ENCODE results near the gene USH2A.
A peak's percentile ranks its signal among the peaks of the same experiment; 100 is the strongest.

USH2A gene

DNA sequence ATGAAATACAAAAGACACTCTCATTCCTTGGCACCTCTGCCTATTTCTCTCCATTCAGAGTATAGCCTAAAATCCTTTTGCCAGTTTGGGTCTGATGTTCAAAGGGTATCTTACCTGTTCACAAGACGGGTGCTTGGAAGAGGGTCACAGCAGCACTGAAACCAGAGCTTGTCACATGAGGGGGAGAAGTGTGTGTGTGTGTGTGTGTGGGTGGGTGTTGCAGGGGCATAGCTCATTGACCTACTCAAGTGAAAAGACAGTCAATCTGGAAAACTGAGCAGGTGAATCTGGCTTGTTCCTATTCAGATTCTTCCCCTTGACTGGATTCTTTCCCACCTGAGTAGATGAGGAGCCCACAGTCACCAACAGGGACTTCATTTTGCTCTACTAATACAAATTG is 792.2 kb downstream of the USH2A start:
- DNase-seq = no peak

DNA sequence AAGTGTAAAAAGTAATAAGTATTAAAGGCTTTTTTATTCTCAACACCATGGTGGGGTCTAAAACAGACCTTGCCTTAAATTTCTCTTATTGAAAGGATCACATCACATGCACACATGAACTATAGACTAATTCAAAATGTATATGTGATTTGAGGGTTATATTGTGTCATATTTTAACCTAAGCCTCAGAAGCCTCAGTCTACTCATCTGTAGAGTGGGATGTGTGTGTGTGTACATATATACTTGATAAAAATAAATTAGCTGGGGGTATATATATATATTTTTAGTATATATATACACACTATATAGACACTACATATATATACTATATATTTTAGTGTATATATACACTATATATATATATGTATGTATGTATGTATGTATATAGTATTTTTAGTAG is 797.3 kb downstream of the USH2A start:
- DNase-seq = no peak

DNA sequence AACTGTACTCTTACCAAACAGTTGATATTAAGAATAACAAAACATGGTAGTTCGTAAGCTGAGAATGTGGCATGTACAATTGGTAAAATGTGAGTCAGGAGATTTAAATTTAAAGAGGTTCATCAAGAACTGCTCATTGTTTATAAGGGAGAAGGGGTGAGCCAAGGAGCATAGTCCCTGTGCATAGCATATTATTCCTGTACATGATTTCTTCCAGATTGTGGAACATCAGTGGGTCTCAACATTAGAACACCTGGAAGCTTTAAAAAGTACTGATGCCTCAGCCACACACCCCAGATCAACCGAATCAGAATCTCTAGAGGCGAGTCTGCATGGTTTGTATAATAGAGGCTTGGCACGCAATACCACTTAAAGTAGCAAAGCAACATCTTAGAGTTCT is 800.1 kb downstream of the USH2A start:
- no peak for DNase-seq

DNA sequence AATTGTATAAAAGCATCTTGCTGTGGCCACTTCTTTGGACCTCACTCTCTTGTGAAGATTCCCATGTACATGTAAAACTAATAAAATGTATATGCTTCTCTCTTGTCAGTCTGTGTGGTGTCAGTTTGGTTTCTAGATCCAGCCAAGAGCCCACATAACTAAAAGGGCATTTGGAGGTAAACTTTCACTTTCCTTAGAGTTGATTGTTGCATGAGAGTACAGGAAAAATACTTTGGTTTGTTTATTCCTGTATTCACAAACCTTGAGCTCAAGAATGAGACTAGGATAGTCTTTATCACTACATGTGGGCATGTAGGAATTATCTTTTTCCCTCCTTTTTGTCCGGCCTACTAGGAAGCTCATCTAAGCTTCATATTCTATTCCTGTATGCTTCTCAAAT is 805.3 kb downstream of the USH2A start:
- no peak for DNase-seq

DNA sequence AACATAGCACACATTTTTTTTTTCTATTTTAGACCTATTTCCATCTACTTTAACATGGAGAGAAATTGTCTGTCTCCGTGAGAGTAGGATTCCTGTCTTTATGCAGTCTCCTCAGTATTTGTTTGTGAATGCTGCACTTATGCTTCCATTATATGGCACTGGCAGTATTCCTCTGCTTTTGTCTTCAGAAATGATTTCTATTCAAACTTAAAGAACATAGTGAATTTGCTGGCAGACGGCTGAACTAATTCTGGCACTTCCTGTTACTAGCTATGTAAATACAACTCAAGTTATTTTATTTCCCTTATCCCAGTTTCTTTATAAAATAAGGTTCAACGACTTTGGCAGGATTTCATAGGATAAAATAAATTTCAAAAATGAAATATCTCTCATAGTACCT is 810.9 kb downstream of the USH2A start:
- no peak for DNase-seq

DNA sequence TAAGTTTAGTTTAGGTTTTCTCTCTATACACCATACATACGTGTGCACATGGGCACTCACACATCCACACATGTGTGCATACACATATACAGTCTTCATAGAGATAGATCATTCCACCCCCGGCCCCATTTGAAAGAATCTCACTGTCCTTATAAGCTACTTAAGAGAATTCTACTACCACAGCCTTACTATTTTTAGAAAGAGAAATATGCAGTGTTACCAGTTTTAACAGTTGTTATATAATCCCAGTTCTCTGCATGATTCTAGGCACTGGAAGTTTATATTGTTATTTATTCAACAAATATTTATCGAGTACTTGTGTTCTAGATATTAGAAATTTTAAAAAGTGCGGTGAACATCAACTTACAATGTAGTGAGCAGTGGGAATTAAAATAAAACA is 814.6 kb downstream of the USH2A start:
- no peak for DNase-seq

DNA sequence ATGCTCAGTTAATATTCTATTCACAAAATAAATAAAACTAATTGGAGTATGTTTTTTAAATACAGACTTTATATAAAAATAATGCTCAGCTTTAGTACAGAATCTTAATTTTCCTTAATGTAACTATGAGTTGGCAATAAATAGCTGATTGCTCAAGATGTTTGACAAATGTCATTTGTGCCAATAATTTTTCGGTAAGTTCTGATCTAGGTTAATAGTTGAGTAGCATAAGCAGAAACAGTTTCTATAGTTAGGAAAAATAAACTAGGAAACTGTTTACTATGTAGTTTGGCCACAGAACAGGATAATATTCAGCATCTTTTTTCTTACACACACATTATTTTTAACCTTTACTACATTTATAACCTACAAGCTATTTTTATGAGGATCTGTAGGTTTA is 815.8 kb downstream of the USH2A start:
- no peak for DNase-seq

DNA sequence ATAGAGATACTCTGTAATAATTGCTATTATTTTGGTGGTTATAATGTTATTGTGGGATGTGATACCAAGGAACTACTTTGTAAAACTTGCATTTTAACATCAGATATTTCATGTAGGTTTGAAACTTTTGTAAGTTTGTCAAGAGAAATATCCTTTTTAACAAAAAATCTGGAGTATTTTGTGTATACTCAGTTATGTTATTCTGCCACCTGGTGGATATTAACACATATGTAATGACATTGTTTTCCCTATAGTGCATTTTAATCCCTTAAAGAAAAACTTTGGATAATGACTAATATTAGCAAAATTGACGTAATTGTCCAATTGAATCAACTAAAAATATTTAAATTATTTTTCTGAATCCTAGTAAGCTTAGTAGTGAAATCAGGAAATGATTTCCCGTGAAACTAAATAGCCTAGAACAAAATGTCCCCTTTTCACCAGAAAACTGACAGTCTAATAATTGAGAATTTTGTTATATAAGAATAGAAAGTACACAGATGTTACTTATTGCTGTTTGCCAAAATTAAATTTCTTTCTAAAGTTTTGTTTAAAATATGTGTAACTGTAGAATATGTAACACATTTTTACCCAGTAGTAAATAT is 816.6 kb downstream of the USH2A start:
- DNase-seq = no peak

DNA sequence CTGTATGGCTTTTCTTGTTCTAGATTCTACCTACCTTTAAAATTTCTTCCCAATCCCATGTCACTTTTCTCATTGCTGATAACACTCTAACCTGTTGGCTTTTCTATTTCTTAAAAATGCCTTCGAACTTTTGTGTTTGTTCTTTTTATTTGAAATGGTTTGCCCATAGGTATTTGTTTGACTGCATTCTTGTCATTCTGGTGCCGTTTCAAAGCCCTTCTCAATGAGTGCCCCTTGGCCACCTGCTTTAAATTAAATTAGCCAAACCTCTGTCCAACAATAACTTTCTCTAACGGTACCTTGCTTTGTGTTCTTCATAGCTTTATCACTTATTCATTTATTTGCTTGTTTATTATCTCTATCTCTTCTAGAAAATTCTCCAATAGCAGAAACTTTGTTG is 817.2 kb downstream of the USH2A start:
- DNase-seq = no peak

DNA sequence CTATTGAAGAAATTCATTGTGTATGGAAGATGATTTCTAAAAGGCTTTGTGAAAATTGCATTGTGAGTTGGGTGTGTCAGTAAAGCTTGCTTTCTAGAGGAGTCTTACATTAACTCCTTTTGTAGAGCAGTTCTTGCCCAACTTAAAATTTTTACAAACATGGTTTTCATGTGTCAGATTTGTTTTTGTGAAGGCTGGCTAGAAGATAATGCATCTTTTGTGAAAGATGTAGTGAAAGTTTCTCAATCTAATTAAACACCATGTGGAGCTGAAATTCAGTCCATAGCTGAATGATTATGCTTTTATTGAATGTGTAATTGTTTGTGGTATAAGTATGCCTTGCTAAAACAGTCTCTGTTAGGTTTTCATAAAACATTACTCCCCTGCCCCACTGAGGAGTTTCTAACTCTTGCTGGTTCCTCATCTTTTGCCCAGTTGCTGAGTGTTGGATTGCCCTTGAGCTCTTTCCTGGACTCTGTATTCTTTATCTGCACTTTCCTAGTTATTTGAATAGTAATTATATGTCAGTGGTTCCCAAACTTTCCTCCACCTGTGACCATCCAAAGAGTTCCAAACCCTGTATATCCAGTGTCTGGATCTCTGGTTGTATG is 818.1 kb downstream of the USH2A start:
- DNase-seq = no peak

DNA sequence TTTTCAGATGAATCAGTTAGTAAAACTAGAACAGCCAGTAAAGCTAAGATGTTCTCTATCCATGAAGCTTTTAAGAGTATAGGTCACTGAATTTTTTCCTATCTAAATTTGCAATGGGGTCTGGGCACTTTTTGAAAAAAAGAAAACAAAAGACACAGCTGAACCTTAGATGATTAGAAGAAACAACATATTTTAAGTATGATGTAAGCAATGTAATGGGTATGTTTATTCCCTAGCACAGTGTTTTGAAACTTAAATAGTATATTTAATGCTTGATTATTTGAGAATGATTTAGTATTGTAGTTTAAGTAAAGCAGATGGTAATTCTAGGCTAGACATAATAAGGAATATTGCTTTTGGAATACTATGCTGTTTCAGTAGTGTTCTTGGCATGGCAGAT is 819.9 kb downstream of the USH2A start:
- DNase-seq = no peak

DNA sequence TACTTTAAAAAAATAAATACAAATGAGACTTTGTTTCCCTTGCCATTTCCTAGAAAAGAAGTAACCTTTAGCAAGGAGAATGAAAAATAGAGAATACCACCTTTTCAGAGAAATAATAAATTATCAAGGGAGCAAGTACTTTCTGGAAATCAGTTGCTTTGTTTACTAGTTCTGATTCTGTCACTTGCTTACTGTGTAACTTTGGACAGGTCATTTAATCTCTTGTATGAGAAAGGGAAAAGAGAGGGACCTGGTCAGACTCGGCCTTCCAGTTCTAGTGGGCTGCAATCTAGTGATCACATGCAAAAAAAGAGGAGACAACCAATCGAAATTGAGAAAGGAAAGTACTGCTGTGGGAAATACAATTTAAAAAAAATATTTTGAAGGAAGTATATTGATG is 822.0 kb downstream of the USH2A start:
- DNase-seq = no peak

DNA sequence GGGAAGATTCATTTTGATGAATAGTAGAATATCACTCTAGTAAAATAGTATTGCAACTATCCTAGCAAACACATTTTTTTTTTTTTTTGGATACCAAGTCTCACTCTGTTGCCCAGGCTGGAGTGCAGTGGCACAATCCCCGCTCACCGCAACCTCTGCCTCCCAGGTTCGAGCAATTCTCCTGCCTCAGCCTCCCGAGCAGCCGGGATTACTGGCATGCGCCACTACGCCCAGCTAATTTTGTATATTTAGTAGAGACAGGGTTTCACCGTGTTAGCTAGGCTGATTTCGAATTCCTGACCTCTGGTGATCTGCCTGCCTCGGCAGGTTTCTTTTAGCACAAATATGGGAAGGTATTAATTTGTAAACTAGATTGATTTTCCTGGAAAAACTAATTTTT is 822.4 kb downstream of the USH2A start:
- no peak for DNase-seq

DNA sequence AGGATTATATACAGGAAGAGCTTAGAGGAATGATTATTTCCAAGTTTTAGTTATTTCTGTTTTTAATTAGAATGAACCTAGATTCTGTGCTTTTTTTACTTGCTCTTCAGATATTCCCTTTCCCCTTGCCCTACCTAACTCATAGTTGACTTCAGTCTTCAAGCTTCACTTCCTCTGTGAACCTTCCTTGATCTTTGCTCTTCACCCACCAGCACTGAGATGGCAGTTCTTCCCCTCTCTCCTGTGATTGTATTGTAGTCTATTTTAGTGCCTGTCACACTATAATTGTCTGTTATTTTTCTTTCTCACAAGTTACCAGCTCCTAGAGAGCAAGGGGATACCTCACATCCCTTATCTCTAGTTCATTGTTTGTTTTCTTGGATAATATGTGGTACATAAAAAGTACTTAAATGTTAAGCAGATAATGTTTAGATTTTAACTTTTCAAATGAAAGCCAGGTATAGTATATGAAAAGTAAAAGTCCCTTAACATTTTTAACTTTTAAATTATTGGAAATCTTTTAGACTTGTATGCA is 822.9 kb downstream of the USH2A start:
- no peak for DNase-seq

DNA sequence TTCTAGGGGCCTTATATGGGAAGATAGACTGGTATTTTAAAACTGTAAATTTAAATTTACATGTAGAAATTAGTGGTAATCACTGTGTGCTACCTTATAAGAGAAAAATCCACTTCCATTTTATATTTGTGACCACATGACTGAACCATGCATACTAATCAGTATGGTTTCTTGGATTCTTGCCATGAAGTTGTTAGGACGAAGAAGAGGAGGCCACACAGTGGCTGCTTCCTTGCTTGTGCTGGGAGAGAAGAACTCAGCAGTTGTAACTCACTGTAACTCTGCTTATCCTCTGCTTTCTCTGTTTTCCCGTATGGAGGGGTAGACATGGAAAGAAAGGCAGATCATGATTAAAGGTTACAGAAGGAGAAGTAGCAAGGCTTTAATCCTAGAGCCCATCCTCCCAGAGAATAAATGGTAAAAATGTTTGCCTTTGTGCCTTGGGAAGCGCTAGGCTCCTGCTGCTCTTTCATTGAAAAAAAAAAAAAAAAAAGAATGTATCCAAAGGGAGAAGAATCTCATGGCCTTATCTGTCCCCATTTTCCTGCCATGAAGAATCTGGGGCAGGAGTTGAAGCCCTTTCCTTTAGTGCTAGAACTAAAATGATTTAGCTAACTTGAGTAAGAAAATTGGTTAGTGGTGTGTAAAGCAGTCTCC is 823.7 kb downstream of the USH2A start:
- peak; percentile 24 for DNase-seq

DNA sequence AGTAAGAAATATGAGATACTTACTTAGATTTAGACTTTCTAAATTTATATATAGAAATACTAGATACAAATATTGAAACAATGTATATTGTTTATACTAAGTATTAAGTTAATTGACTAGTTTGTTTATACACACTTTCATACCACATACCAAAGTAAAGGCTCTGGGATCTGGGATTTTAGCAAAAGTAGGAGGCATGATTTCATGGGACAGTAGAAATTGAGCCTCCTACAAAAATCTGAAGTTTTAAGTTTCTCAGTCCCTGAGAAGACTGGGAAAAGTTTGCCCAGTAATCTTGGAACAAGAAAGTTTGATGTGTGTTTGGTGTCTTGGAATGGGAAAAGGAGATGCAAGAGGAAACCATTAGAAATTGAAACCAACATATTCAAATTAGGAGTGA is 825.3 kb downstream of the USH2A start:
- DNase-seq = no peak

DNA sequence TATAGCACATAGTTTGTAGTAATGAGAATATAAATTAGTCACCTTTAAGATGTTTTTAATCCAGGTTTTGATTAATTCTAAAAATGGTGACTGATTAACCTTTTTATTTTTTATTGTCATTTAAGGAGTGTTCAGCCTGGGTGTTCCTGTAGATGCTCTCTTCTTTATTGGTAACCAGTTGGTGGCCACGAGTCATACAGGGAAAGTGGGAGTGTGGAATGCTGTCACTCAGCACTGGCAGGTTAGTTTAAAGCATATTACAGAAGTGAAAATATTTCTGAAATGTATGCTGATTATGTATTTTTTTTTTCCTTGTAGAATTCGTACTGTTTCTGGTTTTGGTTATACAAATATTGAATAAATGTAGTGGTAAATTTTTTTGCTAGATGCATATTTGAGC is 828.0 kb downstream of the USH2A start:
- no peak for DNase-seq

DNA sequence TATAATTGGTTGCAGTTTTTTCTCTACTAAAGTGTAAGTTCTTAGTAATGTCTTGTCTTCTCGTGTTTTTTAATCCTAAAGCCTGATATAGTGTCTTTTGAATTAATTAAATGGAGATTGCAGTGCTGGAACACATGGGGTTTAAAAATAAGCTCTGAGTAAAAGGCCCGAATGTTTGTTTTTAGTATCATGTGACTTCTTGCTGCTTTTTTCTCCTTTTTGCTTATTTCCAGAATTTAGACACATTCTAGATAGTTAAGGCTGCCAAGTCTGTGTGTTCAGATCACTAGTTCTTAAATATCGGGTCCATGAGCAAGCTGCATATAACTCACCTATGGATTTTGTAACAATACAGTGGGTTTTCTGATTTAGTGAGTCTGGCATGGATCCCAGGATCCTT is 828.6 kb downstream of the USH2A start:
- no peak for DNase-seq

DNA sequence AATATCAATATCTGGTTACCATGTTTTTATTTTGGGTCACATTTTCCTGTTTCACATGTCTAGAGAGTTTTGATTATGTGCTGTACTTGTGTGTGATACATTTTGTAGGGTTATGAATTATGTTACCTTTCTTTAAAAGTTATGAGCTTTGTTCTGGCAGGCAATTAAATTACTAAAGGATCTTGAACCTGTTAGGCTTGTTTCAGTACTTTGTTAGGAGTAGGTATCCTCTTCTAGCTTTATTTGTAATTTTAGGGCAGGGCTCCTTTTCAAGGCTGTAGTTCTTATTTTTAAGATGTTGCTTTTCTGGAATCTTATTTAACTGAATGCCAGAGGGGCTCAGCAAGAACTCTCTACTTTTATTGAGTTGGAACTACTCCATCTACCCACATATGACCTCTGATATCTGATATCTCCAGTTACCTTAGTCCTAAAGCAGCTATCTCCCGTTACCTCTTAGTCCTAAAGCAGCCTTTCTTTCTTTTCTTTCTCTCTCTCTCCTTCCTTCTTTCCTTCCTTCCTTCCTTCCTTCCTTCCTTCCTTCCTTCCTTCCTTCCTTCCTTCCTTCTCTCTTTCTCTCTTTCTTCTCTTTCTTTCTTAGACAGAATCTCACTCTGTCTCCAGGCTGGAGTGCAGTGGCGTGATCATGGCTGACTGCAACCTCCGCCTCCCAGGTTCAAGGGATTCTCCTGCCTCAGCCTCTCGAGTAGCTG is 832.3 kb downstream of the USH2A start:
- no peak for DNase-seq

DNA sequence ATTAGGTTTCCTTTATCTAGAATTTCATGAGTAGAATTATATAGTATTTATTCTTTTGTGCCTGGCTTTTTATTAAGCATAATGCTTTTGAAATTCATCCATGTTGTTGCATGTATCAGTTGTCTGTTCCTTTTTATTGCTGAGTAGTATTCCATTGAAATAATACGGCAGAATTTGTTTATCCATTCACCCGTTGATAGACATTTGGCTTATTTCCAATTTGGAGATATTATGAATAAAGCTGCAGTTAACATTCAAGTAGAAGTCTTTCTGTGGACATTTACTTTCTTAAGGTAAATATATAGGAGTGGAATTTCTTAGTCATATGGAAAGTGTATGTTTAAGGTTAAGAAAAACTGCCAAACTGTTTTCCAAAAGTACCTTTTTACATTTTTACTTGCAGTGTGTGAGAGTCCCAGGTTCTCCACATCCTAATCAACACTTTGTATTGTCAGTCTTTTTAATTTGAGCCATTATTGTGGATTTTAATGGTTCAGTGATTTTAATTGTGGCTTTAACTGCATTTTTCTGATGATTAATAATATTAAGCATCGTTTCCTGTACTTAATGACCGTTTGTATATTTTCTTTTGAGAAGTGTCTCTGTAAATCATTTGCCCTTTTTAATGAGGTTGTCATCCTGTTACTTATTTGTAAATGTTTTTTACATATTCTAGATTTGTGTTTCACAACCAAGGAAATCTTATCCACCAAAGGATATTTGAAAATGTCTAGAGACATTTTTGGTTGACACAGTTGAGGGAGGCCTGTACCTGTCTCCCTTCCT is 833.4 kb downstream of the USH2A start:
- no peak for DNase-seq

DNA sequence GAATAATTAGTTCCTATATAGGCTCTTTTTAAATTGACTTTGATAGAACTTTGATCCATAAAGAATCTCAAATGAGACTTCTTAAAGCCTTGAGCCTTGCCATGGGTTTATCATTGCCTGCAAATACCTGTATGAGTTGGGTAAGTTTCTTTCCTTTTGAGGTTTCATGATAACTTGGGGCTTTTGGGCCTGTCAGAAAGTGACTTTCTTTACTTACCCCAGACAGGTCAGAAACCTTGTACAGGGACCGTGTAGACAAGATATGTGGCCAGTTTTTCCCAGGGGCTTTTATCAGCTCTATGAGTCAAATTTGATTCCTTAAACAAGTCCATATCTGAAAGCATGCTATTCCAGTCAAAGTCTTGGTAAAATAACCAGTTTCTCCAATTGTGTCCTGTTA is 838.9 kb downstream of the USH2A start:
- DNase-seq = no peak

DNA sequence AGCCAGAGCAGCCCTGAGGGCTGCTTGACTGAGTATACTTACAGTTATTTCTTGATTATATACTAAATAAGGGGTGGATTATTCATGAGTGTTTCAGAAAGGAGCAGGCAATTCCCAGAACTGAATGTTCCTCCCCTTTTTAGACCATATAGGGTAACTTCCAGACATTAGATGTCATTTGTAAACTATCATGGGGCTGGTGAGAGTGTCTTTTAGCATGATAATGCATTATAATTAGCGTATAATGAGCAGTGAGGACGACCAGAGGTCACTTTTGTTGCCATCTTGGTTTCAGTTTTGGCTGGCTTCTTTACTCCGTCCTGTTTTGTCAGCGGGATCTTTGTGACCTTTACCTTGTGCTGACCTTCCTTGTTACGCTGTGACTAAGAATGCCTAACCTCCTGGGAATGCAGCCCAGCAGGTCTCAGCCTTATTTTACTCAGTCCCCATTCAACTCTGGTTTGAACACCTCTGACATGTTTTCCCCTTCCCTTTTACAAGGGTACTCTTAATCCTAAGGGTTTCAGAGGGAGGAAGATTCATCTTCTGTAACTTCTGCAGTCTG is 840.0 kb downstream of the USH2A start:
- no peak for DNase-seq

DNA sequence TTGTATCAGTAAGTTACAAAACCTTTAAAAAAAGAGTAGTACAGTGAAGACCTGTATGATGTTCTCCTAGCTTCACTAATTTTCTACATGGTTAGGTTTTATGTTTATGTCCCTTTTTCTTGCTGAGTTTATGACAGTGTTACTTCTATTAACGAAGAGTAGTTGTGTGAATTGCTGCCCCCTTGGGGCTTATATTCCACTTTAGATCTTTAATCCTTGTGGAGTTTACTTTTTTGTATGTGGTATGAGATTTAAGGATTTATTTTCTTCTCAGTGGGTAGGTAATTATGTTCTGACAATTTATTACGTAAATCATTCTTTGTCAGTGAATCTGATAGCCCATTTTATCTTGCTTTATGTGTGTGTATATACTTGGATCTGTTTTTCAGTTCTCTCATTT is 841.4 kb downstream of the USH2A start:
- no peak for DNase-seq
